CD4-positive, alpha-beta T cell treated with Interleukin-6 at 100 ng/mL for 8 hours (primary cell): Measurements from ENCODE around the gene MARCHF10.

Experiments
- DNase-seq: peaks from one replicate; pipeline ENCODE4 v3.0.0-alpha.2; 2020; ENCODE audit warnings: mixed read lengths, low spot score

MARCHF10 gene

DNA sequence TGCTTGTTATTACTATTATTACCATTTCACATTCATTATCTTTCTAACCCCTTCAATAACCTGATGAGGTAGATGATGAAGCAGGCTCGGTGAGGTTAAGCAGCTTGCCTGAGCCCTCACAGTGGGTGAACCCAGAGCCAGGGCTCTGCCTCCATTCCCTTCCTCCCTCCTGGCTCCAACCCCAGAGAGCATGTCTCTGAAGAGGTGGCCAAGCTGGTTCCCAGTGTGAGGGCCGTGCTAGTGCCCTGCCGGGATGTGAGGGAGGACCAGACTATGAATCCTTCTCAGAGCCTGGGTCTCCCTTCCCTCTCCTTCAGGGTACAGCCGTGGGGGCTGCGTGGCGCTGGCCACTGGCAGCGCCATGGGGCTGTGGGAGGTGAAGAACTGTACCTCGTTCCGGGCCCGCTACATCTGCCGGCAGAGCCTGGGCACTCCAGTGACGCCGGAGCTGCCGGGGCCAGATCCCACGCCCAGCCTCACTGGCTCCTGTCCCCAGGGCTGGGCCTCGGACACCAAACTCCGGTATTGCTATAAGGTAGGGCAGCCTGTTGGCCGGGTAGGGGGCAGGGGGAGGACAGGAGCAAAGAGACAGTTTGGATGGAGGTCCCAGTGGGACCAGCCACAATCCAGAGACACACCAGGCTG lies 131.0 kb downstream of the MARCHF10 start:
- no peak for DNase-seq

- no peak for DNase-seq
These were observed 131.7 kb downstream of the MARCHF10 start for GRCh38 chr17:62676231-62676943.

- no peak for DNase-seq
These were observed 132.4 kb downstream of the MARCHF10 start for GRCh38 chr17:62675701-62676100.

DNA sequence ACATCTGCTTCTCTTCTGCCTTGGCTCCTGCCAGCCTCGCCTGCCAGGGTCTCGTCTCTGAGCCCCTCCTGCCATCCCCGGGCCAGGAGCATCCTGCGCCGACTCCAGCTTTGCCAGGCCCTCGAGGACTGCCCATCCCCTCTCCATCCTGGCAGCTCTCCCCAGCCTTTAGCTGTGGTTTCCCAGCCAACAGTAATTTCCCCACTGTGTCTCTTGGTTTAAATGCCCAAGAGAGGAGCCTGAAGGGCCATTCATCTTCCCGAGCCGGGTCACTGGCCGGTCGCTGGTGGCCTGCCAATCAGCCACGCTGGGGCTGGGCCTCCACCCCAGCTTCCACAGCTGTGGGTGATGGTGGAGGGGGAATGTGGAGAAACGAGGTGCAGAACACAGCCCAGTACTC lies 132.9 kb downstream of the MARCHF10 start:
- DNase-seq: no peak

DNA sequence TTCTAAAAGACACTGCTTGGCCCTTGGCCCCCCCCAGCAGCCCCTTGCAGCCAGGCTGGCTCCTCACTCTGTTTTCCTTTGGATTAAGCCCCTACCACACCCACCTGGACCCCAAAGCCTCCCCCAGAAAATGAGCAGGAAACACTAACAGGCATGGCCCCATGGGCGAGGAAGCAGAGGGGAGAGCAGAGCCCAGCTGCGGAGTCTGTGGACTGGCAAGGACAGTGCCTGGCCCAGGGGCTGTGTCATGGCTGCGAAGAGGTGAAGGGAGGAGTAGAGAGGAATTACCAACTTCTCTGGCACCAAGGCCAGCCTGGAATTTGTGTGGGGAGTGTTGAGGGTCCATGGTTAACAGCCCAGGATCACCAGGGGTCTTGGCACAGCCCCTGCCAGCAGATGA lies 133.3 kb downstream of the MARCHF10 start:
- no peak for DNase-seq

GRCh38 chr17:62674363-62674739 lies 133.8 kb downstream of the MARCHF10 start:
- DNase-seq: no peak

DNA sequence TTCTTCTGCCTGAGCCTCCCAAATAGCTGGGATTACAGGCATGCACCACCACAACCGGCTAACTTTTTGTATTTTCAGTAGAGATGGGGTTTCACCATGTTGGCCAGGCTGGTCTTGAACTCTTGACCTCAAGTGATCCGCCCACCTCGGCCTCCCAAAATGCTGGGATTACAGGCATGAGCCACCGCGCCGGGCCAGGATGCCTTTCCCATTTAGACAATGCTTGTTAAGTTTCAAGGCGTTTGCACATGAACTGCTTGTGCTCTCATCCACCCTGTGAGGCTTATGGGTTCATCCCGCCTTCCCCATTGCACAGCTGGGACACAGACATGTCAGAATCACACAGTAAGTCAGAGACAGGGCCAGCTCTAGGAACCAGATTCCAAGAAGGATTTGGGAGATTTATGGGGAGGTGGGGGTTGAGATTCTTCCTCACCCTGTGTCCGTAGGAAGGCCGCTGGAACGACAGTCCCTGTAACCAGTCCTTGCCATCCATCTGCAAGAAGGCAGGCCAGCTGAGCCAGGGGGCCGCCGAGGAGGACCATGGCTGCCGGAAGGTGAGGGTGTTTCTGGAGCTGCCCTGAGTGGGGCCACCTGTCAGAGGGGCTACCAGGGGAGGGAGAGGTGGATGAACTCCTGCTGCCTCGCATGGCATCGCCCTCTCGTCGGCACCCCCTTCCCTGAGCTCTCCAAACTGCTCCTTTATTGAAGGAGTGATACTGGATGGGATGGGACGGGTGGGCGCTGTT lies 134.3 kb downstream of the MARCHF10 start:
- DNase-seq: no peak

- DNase-seq: no peak
These were observed 135.2 kb downstream of the MARCHF10 start for GRCh38 chr17:62672957-62673356.

GRCh38 chr17:62671553-62671952 lies 136.6 kb downstream of the MARCHF10 start:
- DNase-seq: no peak

DNA sequence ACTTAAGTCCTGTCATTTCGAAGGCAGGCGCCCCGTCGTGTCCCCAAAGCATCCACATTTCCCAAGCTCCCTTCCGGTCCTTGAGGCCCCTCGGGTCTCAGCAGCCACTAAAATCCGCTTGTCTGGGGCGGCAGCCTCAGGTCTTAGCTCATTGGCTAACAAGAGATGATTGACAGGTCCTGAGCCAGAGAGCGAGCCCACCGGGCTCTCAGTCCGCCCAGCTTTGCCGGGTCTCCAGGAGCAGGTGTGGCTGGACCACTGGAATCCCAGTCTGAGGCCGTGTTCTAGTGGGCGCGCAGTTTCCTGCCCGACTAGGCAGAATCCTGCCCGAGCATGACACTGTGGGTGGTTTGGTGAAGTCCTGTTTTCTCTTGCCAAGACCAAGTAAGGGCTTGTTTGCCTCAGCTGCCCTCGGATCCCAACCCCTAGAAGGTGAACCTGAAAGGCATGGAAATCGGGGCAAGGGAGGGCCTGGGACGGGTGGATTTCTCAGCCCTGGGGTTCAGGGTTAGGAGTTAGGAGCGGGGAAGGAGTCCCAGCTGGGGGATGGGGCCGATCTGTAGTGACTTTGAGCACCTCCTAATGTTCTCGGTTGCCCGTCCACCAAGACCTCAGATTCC lies 137.8 kb downstream of the MARCHF10 start:
- no peak for DNase-seq

DNA sequence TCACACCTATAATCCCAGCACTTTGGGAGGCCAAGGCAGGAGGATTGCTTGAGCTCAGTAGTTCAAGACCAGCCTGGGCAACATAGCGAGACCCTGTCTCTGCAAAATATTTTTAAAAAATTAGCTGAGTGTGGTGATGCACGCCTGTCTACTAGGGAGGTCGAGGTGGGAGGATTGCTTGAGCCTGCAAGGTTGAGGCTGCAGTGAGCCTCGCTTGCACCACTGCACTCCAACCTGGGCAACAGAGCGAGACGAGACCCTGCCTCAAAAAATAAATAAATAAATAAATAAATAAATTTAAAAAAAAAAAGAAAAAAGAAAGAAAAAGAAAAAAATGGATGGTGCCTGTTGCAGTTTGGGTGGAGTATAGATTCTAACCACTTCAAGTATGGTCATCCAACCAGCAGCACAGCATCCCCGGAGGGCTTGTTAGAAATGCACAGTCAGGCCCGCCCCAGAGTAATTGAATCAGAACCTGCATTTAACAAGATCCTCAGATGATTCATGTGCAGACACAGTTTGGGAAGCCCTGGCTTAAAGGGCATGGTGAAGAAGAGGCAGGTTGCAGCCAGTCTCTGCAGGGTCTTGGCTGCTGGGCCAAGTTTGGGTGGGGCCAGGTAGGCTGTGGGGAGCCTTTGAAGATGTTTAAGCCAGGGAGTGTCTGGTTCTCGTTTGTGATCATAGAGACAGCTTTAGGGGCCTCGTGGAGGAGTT lies 139.9 kb downstream of the MARCHF10 start:
- DNase-seq: no peak

- no peak for DNase-seq
These were observed 141.1 kb downstream of the MARCHF10 start for GRCh38 chr17:62666801-62667591.

DNA sequence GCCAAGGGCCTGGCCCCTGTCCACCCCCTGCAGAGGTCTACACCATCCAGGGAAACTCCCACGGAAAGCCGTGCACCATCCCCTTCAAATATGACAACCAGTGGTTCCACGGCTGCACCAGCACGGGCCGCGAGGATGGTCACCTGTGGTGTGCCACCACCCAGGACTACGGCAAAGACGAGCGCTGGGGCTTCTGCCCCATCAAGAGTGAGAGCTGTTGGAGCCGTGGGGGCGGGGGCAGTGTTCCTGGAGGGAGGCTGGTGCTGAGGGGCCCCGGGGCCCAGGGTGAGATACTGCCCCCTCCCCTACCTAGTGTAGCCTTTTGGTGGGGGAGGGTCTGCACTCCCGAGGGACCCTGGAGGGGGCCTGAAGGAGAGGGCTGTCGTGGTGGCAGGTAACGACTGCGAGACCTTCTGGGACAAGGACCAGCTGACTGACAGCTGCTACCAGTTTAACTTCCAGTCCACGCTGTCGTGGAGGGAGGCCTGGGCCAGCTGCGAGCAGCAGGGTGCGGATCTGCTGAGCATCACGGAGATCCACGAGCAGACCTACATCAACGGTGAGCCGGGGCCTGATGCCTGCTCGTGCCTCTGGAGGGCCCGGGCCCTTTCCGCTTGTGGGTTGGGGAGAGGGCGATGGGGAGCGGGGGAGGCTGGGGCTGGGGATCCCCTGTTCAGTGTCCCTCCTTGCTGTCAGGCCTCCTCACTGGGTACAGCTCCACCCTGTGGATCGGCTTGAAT lies 141.9 kb downstream of the MARCHF10 start:
- DNase-seq: no peak

DNA sequence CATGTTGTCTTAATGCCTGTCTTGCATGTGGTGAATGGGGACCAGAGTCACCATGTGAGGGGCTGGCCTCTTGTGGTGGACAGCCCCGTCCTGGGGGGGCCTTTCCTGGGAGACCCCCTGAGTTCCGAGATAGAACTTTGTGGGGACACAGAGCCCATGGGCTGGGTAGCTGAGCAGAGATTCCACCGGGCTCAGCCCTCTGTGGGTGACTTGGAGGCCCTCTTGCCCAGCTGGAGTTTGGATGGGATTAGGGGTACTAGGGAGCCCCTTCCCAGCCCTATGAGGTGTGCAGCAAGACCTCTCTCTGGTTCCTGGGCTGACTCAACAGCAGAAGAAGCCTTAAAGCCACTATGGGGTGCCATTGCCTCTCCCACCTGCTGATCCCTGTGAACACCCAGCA lies 142.5 kb downstream of the MARCHF10 start:
- no peak for DNase-seq

GRCh38 chr17:62664336-62665120 lies 143.6 kb downstream of the MARCHF10 start:
- DNase-seq: no peak

DNA sequence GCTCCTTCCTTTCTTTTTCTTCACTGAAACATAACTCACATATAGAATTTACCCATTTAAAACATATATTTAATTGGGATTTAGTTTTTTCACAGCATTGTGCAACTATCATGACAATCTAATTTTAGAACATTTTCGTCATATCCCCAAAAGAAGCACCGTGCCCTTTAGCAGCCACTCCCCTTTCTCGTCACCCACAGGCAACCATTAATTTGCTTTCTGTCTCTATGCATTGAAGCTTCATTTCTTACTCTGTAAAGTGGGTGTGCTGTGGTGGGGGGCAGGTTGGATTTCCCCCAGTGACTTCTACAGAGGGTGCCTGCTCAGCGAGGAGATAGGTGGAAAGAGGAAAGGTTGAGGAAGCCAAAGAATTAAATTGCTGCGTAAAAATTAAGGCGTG lies 144.8 kb downstream of the MARCHF10 start:
- no peak for DNase-seq

GRCh38 chr17:62662855-62663254 lies 145.3 kb downstream of the MARCHF10 start:
- DNase-seq: no peak

- no peak for DNase-seq
These were observed 146.8 kb downstream of the MARCHF10 start for GRCh38 chr17:62661337-62661736.

GRCh38 chr17:62660629-62661118 lies 147.4 kb downstream of the MARCHF10 start:
- no peak for DNase-seq
